ENCODE measurements around the gene OTUD3.

The OTUD3 gene

DNA sequence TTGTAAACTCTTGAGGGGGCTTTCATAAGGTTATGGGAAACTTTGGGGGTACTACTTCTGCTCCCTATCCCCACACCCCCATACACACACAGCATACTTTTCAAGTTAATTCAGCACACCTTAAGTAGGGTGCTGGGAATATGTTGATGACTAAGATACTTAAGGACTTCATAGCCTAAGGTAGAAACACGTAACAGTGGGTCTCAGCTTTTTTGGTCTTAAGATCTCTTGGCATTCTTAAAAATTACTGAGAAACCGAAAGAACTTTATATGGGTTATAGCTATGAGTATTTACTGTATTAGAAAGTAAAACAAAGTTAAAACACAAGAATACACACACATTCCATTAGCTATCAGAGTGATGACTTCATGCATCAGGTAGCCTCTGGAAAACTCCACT is 2.1 kb downstream of the OTUD3 start:
- DNase-seq (ENCODE audit: insufficient read length, low spot score), result no peak
- TF ChIP-seq, protein P1, sequence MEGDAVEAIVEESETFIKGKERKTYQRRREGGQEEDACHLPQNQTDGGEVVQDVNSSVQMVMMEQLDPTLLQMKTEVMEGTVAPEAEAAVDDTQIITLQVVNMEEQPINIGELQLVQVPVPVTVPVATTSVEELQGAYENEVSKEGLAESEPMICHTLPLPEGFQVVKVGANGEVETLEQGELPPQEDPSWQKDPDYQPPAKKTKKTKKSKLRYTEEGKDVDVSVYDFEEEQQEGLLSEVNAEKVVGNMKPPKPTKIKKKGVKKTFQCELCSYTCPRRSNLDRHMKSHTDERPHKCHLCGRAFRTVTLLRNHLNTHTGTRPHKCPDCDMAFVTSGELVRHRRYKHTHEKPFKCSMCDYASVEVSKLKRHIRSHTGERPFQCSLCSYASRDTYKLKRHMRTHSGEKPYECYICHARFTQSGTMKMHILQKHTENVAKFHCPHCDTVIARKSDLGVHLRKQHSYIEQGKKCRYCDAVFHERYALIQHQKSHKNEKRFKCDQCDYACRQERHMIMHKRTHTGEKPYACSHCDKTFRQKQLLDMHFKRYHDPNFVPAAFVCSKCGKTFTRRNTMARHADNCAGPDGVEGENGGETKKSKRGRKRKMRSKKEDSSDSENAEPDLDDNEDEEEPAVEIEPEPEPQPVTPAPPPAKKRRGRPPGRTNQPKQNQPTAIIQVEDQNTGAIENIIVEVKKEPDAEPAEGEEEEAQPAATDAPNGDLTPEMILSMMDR (IDR thresholded peaks at IDR 0.05; ENCODE audit: insufficient read depth, missing control alignments), result no peak
- FAIRE-seq, result no peak

DNA sequence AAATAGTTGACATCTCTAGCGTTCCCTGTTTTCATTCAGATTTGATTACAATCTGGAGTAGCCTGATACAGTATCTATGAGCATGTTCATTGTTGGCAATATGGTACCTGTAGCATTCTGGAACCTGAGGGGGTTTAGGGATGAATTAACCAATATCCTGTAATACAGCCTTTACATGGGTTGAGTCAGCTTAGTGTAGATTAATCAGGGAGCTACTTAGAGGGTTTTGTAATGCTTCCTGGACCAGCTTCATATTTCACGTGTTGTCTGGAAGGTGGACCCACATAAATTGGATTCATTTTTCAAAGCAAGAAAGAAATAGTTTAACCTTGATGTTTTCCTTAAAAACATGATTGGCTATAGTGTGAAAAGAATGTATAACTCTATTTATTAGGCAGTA is 3.6 kb downstream of the OTUD3 start:
- TF ChIP-seq, protein P1 (IDR thresholded peaks at IDR 0.05; ENCODE audit: insufficient read depth, missing control alignments), result no peak
- FAIRE-seq (no peak), DNase-seq (ENCODE audit: insufficient read length, low spot score) (no peak)

DNA sequence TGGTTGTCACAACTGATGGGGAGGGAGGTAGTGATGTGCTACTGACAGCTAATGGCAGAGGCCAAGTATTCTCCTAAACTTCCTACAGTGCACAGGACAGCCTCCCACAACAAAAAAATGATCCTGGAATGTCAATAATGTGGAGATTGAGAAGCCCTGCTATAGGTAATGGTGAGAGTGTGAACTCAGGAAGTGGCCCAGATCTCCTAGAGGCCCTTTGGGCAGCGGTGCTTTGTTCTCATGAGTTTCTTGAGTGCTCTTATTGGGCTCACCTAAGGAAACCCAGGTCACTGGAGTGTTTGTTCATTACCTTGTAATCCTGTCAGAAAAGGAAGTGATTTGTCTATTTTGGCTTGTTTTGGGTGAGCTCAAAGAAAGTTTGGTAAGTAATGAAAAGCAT is 5.9 kb downstream of the OTUD3 start:
- DNase-seq (ENCODE audit: insufficient read length, low spot score), result no peak
- no peak for FAIRE-seq
- TF ChIP-seq, protein P1 (IDR thresholded peaks at IDR 0.05; ENCODE audit: insufficient read depth, missing control alignments), result no peak

DNA sequence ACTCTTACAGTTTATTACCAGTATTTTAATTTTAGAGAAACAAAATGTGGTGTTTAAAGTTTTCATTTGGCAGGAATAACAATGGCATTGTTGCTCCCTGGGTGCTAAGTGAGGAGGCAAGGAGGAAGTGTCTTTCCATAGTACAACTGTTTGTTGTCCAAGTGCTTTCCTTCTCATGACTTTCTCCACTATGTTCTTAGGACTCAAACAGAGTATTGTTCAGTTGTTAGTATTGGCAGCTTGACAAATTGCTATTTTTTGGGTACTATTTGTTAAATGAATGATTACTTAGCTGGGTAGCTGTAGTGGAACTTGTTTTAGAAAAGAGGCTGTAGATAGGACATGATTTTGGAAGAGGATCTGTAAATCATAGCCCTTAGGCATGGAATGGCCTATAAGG is 7.5 kb downstream of the OTUD3 start:
- no peak for FAIRE-seq
- DNase-seq (ENCODE audit: insufficient read length, low spot score), result no peak
- TF ChIP-seq, protein P1 (IDR thresholded peaks at IDR 0.05; ENCODE audit: insufficient read depth, missing control alignments), result no peak

DNA sequence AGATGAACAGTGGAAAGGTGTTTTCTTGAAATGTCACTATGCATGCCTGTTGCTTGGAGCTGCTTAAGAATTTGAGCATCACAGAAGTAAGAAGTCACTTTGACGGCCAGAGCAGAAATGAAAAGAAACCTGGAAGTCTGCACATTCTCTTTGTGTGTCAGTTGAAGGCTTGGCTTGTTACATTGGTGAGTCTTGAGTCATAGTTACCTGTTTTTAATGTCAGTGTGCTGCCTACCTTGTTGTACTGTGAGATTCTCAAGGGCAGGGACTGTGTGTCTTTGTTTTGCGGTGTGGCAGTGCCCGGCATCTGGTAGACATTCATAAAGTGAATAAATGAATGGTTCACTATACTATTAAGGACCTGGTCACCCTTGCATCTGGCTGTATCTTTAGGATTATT is 9.9 kb downstream of the OTUD3 start:
- TF ChIP-seq, protein P1 (IDR thresholded peaks at IDR 0.05; ENCODE audit: insufficient read depth, missing control alignments), result no peak
- DNase-seq (ENCODE audit: insufficient read length, low spot score) (no peak), FAIRE-seq (no peak)

DNA sequence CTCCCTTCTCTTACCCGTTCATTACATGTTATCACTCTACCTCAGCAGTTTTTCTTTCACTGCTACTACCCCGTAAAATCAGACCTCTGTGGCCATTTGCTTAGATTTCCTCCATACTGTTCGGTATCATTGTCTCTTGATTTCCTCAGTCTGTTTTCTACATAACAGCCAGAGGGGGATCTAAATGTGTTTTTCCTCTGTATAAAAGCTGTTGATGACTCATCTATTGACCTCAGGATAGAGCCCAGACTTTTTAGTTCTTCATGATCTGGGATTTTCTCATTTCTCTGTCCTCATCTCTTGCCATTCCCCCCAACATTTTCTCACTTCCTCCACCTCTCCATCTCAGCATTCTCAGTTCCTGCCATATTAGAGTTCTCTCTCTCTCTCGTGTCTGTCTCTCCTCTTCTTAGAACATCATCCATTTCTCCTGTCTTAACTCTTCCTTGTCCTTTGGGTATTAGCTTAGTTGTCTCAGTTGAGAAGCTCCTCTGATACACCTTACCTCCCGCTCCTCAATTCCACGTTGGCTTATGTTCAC is 10.5 kb downstream of the OTUD3 start:
- no peak for FAIRE-seq
- no peak for DNase-seq (ENCODE audit: insufficient read length, low spot score)
- TF ChIP-seq, protein P1 (IDR thresholded peaks at IDR 0.05; ENCODE audit: insufficient read depth, missing control alignments), result no peak

DNA sequence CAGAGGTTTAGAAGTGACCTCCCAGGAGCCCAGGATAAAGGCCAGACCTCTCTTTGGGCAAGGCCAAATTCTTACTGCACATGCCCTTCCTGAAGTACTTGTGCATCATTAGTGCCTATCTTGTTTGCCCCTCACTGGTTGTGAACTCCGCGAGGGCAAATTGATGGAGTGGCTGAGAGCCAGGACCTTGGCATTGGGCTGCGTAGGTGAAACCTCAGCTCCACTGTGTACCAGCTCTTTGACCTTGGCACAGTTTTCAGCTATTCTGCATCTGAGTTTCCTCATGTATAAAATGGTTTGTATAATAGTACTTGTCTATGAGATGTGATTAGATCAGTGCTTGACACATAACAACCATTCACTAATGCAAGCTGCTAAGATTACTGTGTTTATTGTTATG is 11.5 kb downstream of the OTUD3 start:
- FAIRE-seq (no peak), DNase-seq (ENCODE audit: insufficient read length, low spot score) (no peak)
- TF ChIP-seq, protein P1 (IDR thresholded peaks at IDR 0.05; ENCODE audit: insufficient read depth, missing control alignments), result no peak

Measured in D721Med (cell line).